Measurements from ENCODE around the gene FGD6.

- TF ChIP-seq POLR2A (IDR thresholded peaks at IDR 0.05; ENCODE audit: low read depth, low read length) (no peak), TAF1 (IDR thresholded peaks at IDR 0.05; ENCODE audit: low read depth, low read length) (no peak), POLR2AphosphoS5 (IDR thresholded peaks at IDR 0.05; ENCODE audit: low read depth, low read length) (no peak)
Measured at GRCh38 chr12:95238150-95238549, 20.9 kb upstream of the FGD6 start.

Measured in GM12891 (cell line).